Activated T-cell treated with anti-CD3 and anti-CD28 coated beads, Interleukin-2, amount 50 U/mL, for 24 hours (primary cell): ENCODE data around the gene ENO4.

Experiments used
- DNase-seq: peaks from one replicate; pipeline ENCODE4 v3.0.0-alpha.2; 2020
- H3K27ac Mint-ChIP-seq: 2 replicates; pipeline ENCODE4 v1.8.0; 2020; ENCODE audit warnings: mild to moderate bottlenecking, mixed read lengths
- H3K27me3 Mint-ChIP-seq: 2 replicates; pipeline ENCODE4 v1.8.0; 2020; ENCODE audit warnings: mixed read lengths
- H3K36me3 Mint-ChIP-seq: 2 replicates; pipeline ENCODE4 v1.8.0; 2020; ENCODE audit warnings: low read depth, mixed read lengths
- H3K4me1 Mint-ChIP-seq: 2 replicates; pipeline ENCODE4 v1.8.0; 2020; ENCODE audit warnings: low read depth, mixed read lengths
- H3K4me3 Mint-ChIP-seq: 2 replicates; pipeline ENCODE4 v1.8.0; 2020; ENCODE audit warnings: mild to moderate bottlenecking, moderate library complexity, mixed read lengths
- H3K9me3 Mint-ChIP-seq: 2 replicates; pipeline ENCODE4 v1.8.0; 2020; ENCODE audit warnings: mixed read lengths

Gene ENO4

DNA sequence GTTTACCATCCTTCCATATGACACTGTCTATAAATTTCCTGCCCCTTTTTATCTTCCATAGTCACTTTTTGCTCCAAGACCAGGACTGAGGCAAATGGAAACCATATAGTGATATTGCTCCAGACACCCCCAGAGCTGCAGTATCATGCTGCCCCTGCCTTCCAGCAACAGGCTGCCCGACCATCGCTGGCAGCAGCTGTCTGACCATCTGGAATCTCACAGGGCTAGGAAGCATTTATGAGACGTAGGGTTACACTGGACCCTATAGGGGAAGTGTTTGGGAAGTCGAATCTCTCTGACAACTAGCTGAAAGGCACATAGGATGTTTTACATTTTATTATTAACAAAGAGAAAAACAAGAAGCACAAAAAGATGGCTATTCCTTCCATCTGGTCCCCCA, 19.4 kb downstream of the ENO4 start:
- Mint-ChIP-seq H3K27ac (no peak overlapping the region), H3K4me3 (no peak overlapping the region), H3K27me3 (peaks cover 2% of the 10 kb centered on the region), H3K4me1 (no peaks in the 10 kb centered on the region), H3K9me3 (no peaks in the 10 kb centered on the region), H3K36me3 (no peaks in the 10 kb centered on the region)
- no peak for DNase-seq

DNA sequence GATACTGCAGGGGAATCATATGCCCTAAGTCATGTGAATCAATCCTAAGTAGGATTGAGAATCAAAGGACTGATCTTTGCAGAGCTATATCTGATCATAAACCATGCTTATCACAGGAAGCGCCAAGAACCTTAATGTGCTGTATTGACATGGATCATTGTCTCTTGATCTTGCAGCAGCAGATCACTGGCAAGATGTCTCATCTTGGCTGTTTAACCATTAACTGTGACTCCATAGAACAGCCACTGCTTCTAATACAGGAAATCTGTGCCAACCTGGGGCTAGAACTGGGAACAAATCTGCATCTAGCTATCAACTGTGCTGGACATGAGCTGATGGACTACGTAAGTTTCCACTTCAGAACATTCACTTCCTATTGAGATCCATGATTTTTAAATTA, 21.6 kb downstream of the ENO4 start:
- Mint-ChIP-seq H3K4me3 (no peak overlapping the region), H3K27ac (no peak overlapping the region), H3K9me3 (no peaks in the 10 kb centered on the region), H3K4me1 (no peaks in the 10 kb centered on the region), H3K36me3 (no peaks in the 10 kb centered on the region), H3K27me3 (peaks cover 2% of the 10 kb centered on the region)
- no peak for DNase-seq

DNA sequence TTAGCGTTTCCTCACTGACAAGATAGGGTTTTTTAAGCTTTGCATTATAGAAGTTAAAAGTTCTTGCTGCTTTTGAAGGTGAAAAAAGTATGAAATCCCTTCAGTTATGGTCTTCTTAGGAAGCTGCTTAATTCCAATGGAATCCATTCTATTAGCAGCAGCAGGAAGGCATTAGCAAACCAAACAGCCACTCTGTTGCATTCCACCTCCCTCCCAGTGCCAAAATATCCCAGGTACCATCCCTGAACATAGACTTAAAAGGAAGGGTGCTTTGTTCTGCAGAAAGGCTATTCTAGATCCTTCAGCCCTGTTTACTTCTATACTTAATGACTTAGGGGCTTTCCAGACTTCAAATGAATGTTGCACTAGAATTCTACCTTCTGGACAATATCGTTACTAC, 23.8 kb downstream of the ENO4 start:
- no peak for DNase-seq
- no peak overlapping the region for H3K27ac Mint-ChIP-seq
- no peaks in the 10 kb centered on the region for H3K36me3 Mint-ChIP-seq
- H3K27me3 Mint-ChIP-seq = peaks cover 4% of the 10 kb centered on the region
- no peaks in the 10 kb centered on the region for H3K9me3 Mint-ChIP-seq
- no peaks in the 10 kb centered on the region for H3K4me1 Mint-ChIP-seq
- no peak overlapping the region for H3K4me3 Mint-ChIP-seq

DNA sequence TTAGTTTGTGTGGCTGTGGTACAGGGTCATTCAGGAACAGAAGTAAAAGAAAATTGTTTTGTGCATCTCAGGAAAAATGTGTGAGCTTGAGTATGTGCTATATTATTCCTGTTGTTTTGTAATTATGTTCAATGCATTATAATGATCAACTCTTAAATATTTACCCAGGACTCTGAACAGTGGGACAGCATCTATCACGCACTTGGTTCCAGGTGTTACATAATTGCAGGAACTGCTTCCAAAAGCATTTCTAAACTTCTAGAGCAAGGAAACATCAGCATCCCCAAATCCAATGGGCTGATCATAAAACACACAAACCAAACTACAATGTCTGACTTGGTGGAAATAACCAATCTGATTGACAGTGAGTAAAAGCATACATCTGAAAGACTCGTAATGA, 26.6 kb downstream of the ENO4 start:
- no peaks in the 10 kb centered on the region for H3K9me3 Mint-ChIP-seq
- H3K27ac Mint-ChIP-seq = no peak overlapping the region
- no peak for DNase-seq
- H3K4me3 Mint-ChIP-seq = no peak overlapping the region
- H3K27me3 Mint-ChIP-seq = peaks cover 10% of the 10 kb centered on the region
- no peaks in the 10 kb centered on the region for H3K36me3 Mint-ChIP-seq
- no peaks in the 10 kb centered on the region for H3K4me1 Mint-ChIP-seq

DNA sequence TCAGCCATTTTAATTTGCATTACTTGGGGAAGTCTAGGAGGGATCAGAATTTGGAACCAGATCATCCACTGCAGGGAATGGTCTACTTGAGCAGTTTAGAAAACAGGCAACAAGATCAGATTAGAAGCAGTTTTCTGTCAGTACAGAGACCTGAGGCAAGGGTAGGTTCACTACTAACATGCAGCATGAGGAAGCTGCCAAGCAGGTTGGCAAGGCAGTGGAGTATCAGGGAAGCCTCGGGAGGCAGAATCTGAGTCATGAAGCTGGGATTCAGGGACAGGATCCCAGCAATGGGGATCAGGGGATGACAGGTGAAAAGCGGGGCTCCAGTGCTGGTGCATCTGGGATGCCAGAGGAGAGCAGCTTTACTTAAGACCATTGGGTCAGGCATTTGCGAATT, 28.1 kb downstream of the ENO4 start:
- H3K9me3 Mint-ChIP-seq = no peaks in the 10 kb centered on the region
- H3K4me3 Mint-ChIP-seq = no peak overlapping the region
- H3K4me1 Mint-ChIP-seq = no peaks in the 10 kb centered on the region
- H3K36me3 Mint-ChIP-seq = no peaks in the 10 kb centered on the region
- no peak for DNase-seq
- no peak overlapping the region for H3K27ac Mint-ChIP-seq
- H3K27me3 Mint-ChIP-seq = peaks cover 16% of the 10 kb centered on the region

DNA sequence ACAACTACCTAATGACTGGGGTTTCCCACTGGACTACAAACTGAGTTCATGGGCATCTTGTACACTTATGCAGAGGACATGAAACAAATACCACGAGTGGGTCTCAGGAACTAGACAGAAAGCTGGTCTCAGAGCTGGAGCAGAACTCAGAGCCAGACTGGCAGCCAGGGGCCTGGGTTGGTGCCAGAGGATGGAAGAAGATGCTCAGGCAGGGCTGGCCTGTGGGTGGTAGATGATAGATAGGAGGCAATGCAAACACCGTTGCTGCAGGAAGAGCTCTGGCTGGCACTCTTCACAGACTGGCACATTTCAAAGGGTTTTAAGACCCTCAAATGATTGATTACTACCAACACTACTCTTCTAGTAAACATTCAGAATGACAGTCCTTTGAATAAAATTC, 28.8 kb downstream of the ENO4 start:
- DNase-seq = no peak
- no peaks in the 10 kb centered on the region for H3K9me3 Mint-ChIP-seq
- H3K36me3 Mint-ChIP-seq = no peaks in the 10 kb centered on the region
- H3K4me3 Mint-ChIP-seq = no peak overlapping the region
- H3K27me3 Mint-ChIP-seq = peaks cover 16% of the 10 kb centered on the region
- no peak overlapping the region for H3K27ac Mint-ChIP-seq
- H3K4me1 Mint-ChIP-seq = no peaks in the 10 kb centered on the region

DNA sequence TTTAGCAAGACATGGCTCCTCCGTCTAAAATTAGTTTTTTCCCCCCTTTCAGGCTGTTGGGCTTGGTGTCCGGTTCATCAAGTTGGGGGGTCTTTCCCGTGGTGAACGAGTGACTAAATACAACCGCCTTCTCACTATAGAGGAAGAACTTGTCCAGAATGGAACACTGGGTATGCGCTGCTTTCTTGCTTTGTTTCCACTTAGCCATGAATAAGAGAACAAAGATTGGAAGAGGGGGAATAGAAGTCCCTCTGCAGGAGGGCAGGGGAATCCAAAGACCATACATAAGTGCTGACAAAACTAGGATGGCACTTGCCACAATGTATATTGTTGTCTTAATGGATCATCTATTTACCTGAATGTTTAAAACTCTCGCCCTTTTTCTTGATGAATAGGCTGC, 30.5 kb downstream of the ENO4 start:
- Mint-ChIP-seq H3K9me3 (no peaks in the 10 kb centered on the region), H3K27ac (no peak overlapping the region), H3K4me1 (no peaks in the 10 kb centered on the region), H3K36me3 (no peaks in the 10 kb centered on the region), H3K4me3 (no peak overlapping the region), H3K27me3 (peaks cover 16% of the 10 kb centered on the region)
- no peak for DNase-seq

DNA sequence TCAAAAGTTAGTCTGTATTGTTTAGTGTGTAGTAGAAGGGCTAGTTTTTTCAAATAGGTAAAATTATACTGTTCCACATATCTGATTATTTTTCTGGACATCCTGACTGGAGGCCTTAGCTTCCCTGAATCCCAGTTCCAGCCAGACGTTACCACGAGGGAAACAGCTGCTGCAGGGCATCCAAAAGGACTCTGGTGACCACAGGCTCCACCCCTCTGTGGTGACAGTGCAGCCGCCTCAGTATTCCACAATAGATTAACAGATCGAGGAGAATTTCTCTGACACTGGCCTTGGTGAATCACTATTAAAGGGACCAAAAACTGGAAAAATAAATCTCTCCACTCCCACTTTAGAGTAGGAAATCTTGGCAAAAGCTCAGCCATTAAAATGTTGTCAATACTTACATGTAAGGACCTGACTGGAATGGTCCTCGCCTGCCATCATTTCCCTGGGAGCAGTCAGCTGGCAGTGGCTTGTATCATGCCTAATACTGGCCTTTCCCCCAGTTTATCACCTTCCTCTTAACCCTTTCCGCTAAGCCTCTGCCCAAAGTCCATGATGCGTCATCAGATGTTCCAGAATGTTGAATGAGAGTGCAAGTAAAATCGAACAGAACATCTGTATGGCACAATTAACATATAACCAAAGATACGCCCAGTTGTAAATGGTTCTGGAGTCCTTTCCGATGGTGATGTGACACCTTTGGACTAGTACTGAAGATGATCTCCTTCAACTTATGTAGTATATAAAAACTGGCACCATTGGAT, 31.6 kb downstream of the ENO4 start:
- DNase-seq = no peak
- Mint-ChIP-seq H3K9me3 (no peaks in the 10 kb centered on the region), H3K4me3 (no peak overlapping the region), H3K36me3 (no peaks in the 10 kb centered on the region), H3K4me1 (no peaks in the 10 kb centered on the region), H3K27ac (no peak overlapping the region), H3K27me3 (peaks cover 16% of the 10 kb centered on the region)

DNA sequence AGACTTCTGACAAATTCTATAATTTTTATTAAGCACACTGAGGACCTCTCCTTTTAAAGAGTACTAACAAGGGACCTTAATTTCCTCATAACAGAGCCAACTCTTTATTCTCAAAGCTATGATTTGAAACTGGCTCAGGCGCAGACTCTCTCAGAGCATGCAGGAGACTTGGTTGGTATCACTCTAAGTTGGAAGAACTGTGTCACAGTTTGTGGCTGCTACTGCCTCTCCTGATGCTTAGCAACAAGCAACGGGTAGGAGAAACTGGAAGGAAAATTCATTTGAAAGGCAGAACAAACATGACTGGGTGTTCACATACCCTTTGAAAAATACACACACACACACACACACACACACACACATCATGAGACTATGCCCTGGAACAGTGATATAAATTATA, 33.3 kb downstream of the ENO4 start:
- DNase-seq = no peak
- H3K36me3 Mint-ChIP-seq = no peaks in the 10 kb centered on the region
- no peaks in the 10 kb centered on the region for H3K9me3 Mint-ChIP-seq
- H3K4me1 Mint-ChIP-seq = no peaks in the 10 kb centered on the region
- H3K27ac Mint-ChIP-seq = no peak overlapping the region
- H3K27me3 Mint-ChIP-seq = peaks cover 14% of the 10 kb centered on the region
- no peak overlapping the region for H3K4me3 Mint-ChIP-seq

DNA sequence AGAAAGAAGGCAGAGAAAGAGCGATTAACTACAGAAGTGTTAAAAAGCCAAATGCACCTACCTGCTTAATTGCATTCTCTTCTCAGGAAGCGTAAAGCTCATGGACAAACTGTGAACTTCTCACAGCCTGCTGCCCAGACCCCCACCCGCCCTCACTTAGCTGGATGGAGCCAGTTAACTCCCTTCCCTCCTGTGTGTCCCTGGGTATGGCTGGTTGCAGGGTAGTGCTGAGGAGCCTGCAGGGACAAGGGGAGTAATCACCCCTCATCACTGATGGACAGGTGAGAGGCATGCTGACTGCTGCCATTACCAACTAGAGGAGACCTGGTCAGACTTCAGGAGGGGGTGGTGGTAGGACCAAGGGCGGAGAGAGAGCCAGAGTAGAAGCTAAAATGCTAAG, 37.5 kb downstream of the ENO4 start:
- H3K4me3 Mint-ChIP-seq = no peak overlapping the region

DNA sequence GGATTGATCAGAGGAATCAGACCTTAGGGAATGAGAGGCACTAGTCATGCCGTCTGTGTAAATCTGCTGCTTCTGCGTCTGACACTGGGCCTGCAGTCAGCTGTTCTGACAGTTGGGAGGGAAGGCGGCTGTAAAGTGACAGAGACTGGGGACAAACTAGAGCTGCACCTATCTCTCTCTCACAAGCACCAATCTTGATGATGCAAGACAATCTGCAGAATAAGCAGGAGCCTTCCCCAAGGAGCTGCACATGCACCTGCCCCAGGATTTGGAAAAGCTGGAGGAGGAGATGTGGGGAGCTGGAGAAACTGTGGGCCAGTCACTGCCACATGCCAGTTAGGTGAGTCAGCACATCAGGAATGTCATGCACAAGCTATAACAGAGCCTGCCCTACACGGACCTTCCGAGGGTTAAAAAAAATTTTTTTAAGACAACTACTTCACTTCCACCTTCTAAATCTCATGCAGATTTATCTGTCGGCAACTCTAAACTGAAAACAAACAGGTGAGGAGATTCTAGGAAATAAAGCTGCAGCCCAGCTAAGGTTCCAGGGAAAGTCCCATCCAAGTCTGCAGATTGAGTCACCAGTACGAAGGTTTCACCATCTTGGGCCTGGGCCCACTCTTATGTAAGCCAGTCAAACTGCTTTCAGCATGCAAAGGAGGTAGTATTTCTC, 39.2 kb downstream of the ENO4 start:
- no peak for DNase-seq
- Mint-ChIP-seq H3K27ac (no peak overlapping the region), H3K4me3 (no peak overlapping the region), H3K27me3 (peaks cover 23% of the 10 kb centered on the region), H3K9me3 (no peaks in the 10 kb centered on the region), H3K4me1 (no peaks in the 10 kb centered on the region), H3K36me3 (no peaks in the 10 kb centered on the region)

More for the DNA sequence above, 37.5 kb downstream of the ENO4 start:
- H3K27me3 Mint-ChIP-seq = peaks cover 18% of the 10 kb centered on the region
- H3K4me1 Mint-ChIP-seq = no peaks in the 10 kb centered on the region
- no peaks in the 10 kb centered on the region for H3K9me3 Mint-ChIP-seq
- no peaks in the 10 kb centered on the region for H3K36me3 Mint-ChIP-seq
- DNase-seq = no peak
- H3K27ac Mint-ChIP-seq = no peak overlapping the region

DNA sequence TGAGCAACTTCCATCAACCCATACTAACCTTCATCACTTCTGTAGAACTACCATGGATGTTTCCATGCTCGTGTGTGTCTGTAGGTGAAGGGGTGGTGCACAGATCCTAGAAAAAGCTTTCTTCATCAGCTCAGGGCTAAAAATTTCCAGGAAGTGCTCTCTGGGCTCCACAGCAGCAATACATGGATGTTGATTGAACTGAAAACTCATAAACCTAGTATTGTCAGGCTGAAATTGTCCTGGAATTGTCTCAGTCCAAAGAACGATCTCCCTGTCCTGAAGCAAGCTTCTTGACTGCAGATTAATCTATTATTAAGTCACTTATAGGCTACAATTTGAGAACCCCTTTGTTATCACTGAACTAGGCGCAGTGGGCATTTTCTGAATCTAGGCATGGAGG, 39.8 kb downstream of the ENO4 start:
- no peaks in the 10 kb centered on the region for H3K36me3 Mint-ChIP-seq
- no peak overlapping the region for H3K4me3 Mint-ChIP-seq
- H3K27me3 Mint-ChIP-seq = peaks cover 26% of the 10 kb centered on the region
- no peak for DNase-seq
- H3K27ac Mint-ChIP-seq = no peak overlapping the region
- no peaks in the 10 kb centered on the region for H3K9me3 Mint-ChIP-seq
- H3K4me1 Mint-ChIP-seq = no peaks in the 10 kb centered on the region

DNA sequence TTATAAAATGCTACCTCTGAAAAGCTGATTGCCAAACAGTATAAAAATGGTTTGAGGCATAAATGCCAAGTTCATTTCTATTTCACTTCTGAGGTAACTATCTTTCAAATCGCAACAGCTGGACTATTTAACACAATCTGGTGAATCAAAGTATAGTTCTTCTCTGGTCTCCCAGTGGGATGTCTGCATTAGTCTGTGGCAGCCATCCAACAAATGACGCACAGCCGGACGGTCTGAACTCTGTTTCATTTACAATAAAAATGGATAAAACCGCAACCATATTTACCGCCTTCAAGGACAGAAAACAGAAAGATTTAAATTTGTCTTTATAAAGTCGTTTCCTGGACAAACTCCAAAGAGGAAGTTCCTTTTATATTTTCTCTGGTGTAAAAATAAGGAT, 41.9 kb downstream of the ENO4 start:
- H3K4me3 Mint-ChIP-seq = no peak overlapping the region
- H3K27ac Mint-ChIP-seq = no peak overlapping the region
- no peaks in the 10 kb centered on the region for H3K9me3 Mint-ChIP-seq
- H3K4me1 Mint-ChIP-seq = no peaks in the 10 kb centered on the region
- H3K36me3 Mint-ChIP-seq = no peaks in the 10 kb centered on the region
- DNase-seq = no peak
- H3K27me3 Mint-ChIP-seq = peaks cover 26% of the 10 kb centered on the region

DNA sequence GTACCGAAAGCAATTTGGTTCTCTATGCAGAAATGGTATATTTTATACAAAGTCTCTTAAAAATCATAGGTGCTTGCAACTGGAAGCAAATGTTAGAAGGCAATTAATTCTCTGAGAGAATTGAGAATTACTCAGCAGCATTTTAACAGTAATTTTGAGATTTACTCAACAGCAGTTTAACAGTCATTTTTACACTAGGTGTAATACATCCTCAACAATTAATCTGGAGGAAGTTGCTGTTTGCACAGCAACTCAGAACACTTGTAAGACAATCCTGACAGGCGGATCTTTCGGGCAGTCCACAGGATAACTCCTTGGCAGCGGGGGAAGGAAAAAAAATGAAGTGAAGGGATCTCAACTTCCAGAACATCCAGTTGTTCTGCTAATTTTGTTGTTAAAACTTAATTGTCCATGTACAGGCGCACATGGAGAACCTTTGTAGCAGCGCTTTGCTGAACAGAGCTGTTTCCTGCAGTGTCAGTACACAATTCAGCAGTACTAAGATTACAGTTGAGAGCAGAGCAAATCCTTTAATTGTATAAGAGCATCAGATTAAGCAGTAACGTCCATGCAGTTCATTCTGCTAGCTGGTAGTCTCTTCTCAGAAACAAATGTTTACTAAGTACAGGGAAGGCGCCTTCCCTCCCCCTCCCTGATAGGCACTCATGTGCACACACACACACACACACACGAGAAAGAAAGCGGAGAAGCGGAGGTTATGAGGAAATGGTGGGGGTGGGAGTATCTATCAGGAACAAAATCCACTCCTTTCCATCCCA, 43.8 kb downstream of the ENO4 start:
- H3K4me1 Mint-ChIP-seq = no peaks in the 10 kb centered on the region
- no peaks in the 10 kb centered on the region for H3K9me3 Mint-ChIP-seq
- H3K36me3 Mint-ChIP-seq = no peaks in the 10 kb centered on the region
- no peak overlapping the region for H3K27ac Mint-ChIP-seq
- no peak overlapping the region for H3K4me3 Mint-ChIP-seq
- H3K27me3 Mint-ChIP-seq = peaks cover 26% of the 10 kb centered on the region
- no peak for DNase-seq

DNA sequence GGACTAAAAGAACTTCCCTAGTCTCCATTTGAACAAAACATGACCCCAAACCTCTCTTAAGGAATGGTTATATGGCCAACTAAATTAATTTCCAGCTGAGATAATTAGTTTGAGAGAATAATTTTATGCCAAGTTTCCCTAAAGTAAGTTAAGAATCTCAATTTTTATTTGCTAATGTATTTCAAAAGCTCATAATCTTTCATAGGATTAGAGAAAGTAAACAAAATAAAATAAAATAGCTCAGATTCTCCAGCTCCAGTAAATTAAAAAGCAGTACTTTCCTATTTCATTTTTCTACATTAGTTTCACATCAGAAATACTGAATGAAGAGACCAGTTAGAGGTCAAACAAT, 44.4 kb downstream of the ENO4 start:
- Mint-ChIP-seq H3K9me3 (no peaks in the 10 kb centered on the region), H3K4me3 (no peak overlapping the region), H3K27ac (no peak overlapping the region), H3K27me3 (peaks cover 26% of the 10 kb centered on the region), H3K4me1 (no peaks in the 10 kb centered on the region), H3K36me3 (no peaks in the 10 kb centered on the region)
- no peak for DNase-seq
